ENCODE measurements around the gene ARHGAP6. TPM values are rescaled to one million over a fixed set of nuclear protein-coding genes. Genes with fewer than 3 reads are reported as not detected.
"Not testable (repeated sequence)": the region's sequence is repeated elsewhere in the genome, so short reads cannot be mapped to it uniquely, and the experiment has no call there.

ARHGAP6 gene
- total and polyA plus RNA-seq, 4 donors = 6.0 to 18.2 (median 12.3) TPM

DNA sequence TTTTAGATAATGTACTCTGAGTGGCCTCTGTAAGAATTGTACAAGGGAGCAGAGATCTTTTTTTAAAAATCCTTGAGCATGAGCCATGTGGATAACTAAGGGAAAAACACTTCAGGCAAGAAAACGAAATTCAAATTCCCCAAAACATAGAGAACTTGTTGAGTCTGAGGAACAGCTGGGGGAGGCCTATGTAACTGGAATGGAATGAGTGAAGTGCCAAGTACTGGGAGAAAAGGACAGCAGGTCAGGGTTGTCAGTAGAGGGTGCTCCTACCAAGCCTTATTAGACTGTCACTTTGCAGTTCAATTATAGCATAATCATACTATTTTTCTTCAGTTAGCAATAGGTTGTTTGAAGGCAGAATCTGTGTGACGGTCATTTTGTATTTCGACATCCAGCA lies 135.1 kb downstream of the ARHGAP6 start:
- no peak overlapping the region for H3K27ac ChIP-seq (ENCODE audit: low read depth in 1 of 2, low read length in 1 of 2)
- 66 to 84% methylated on average over 3 of the region's 3 CpGs for WGBS, 2 donors
- H3K4me1 ChIP-seq (ENCODE audit: control insufficient read depth in 5 of 5, insufficient read depth in 5 of 5, low read length in 5 of 5) = peaks cover 0 to 5% (median 0%) of the 10 kb centered on the region in 5 donors
- H3K27me3 ChIP-seq (ENCODE audit: control insufficient read depth in 3 of 3, insufficient read depth in 3 of 3, low read length in 2 of 3) = peaks cover 4 to 21% (median 9%) of the 10 kb centered on the region in 3 donors
- TF ChIP-seq, protein P1, sequence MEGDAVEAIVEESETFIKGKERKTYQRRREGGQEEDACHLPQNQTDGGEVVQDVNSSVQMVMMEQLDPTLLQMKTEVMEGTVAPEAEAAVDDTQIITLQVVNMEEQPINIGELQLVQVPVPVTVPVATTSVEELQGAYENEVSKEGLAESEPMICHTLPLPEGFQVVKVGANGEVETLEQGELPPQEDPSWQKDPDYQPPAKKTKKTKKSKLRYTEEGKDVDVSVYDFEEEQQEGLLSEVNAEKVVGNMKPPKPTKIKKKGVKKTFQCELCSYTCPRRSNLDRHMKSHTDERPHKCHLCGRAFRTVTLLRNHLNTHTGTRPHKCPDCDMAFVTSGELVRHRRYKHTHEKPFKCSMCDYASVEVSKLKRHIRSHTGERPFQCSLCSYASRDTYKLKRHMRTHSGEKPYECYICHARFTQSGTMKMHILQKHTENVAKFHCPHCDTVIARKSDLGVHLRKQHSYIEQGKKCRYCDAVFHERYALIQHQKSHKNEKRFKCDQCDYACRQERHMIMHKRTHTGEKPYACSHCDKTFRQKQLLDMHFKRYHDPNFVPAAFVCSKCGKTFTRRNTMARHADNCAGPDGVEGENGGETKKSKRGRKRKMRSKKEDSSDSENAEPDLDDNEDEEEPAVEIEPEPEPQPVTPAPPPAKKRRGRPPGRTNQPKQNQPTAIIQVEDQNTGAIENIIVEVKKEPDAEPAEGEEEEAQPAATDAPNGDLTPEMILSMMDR (IDR thresholded peaks at IDR 0.05; ENCODE audit: control extremely low read depth, extremely low read depth) = no peak
- H3K4me3 ChIP-seq = no peak overlapping the region
- no peak for ATAC-seq (ENCODE audit: insufficient read depth, low FRiP score)
- no peak overlapping the region for H3K9ac ChIP-seq (ENCODE audit: insufficient read depth in 1 of 2, low read length in 2 of 2)
- H3K36me3 ChIP-seq (ENCODE audit: control insufficient read depth in 4 of 4, insufficient read depth in 4 of 4, low read length in 4 of 4) = no peaks in the 10 kb centered on the region
- peak in 2 of 3 donors; percentile 12 to 19 for DNase-seq
- no peaks in the 10 kb centered on the region for H3K9me3 ChIP-seq (ENCODE audit: control insufficient read depth in 4 of 4, insufficient read depth in 3 of 4, low read length in 3 of 4)

DNA sequence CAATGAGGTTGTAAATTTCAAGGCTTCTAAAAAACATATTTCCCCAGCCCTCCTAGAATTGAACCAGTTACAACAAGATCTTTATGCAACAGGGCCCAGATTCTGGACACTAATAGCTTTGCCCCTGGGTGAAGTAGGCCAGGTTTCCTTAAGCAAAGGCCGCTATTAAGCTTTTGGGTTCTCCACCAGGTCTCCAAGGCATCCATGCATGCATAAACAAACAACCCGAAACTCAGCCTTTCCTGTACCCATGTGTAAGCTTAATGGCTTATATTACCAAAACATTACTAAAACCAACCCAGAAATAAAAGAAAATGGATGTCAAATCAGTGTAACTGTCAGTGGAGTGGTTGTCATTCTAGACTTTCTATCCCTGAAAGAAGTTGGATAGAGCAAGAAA lies 137.1 kb downstream of the ARHGAP6 start:
- Histone ChIP-seq H3K36me3 (ENCODE audit: control insufficient read depth in 4 of 4, insufficient read depth in 4 of 4, low read length in 4 of 4) (no peaks in the 10 kb centered on the region), H3K27me3 (ENCODE audit: control insufficient read depth in 3 of 3, insufficient read depth in 3 of 3, low read length in 2 of 3) (peaks cover 4 to 39% (median 9%) of the 10 kb centered on the region in 3 donors), H3K27ac (ENCODE audit: low read depth in 1 of 2, low read length in 1 of 2) (no peak overlapping the region), H3K9me3 (ENCODE audit: control insufficient read depth in 4 of 4, insufficient read depth in 3 of 4, low read length in 3 of 4) (no peaks in the 10 kb centered on the region), H3K9ac (ENCODE audit: insufficient read depth in 1 of 2, low read length in 2 of 2) (no peak overlapping the region), H3K4me1 (ENCODE audit: control insufficient read depth in 5 of 5, insufficient read depth in 5 of 5, low read length in 5 of 5) (peaks cover 0 to 5% (median 0%) of the 10 kb centered on the region in 5 donors), H3K4me3 (no peak overlapping the region)
- 64 to 80% methylated on average over 2 of the region's 2 CpGs for WGBS, 2 donors
- no peak for ATAC-seq (ENCODE audit: insufficient read depth, low FRiP score)
- no peak for DNase-seq
- TF ChIP-seq, protein P1 (IDR thresholded peaks at IDR 0.05; ENCODE audit: control extremely low read depth, extremely low read depth) = no peak

DNA sequence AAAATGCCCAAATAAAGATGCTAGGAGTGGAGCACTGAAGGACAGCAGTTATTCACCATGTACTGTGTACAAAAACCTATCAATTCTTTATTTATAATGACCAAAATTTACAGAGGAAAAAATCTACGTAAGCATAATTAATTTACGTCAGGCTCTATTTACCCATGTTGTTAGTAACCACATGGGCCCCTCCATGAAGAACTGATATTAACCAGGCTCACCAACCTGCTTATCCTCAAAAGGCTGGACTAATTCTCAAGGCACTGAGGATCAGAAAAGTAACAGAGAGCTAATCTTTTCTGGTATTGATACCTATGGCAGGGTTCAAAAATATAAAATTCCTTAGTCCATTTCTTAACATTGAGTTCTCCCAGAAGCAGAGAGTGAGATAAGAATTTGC lies 140.0 kb downstream of the ARHGAP6 start:
- DNase-seq (no peak), ATAC-seq (ENCODE audit: insufficient read depth, low FRiP score) (no peak)
- TF ChIP-seq, protein P1 (IDR thresholded peaks at IDR 0.05; ENCODE audit: control extremely low read depth, extremely low read depth) = no peak
- H3K36me3 ChIP-seq (ENCODE audit: control insufficient read depth in 4 of 4, insufficient read depth in 4 of 4, low read length in 4 of 4) = no peaks in the 10 kb centered on the region
- no peak overlapping the region for H3K4me3 ChIP-seq
- H3K9me3 ChIP-seq (ENCODE audit: control insufficient read depth in 4 of 4, insufficient read depth in 3 of 4, low read length in 3 of 4) = no peaks in the 10 kb centered on the region
- peaks cover 4 to 40% (median 9%) of the 10 kb centered on the region in 3 donors for H3K27me3 ChIP-seq (ENCODE audit: control insufficient read depth in 3 of 3, insufficient read depth in 3 of 3, low read length in 2 of 3)
- WGBS, 2 donors = 91 to 97% methylated on average over 2 of the region's 2 CpGs
- no peaks in the 10 kb centered on the region for H3K4me1 ChIP-seq (ENCODE audit: control insufficient read depth in 5 of 5, insufficient read depth in 5 of 5, low read length in 5 of 5)
- H3K27ac ChIP-seq (ENCODE audit: low read depth in 1 of 2, low read length in 1 of 2) = no peak overlapping the region
- no peak overlapping the region for H3K9ac ChIP-seq (ENCODE audit: insufficient read depth in 1 of 2, low read length in 2 of 2)

DNA sequence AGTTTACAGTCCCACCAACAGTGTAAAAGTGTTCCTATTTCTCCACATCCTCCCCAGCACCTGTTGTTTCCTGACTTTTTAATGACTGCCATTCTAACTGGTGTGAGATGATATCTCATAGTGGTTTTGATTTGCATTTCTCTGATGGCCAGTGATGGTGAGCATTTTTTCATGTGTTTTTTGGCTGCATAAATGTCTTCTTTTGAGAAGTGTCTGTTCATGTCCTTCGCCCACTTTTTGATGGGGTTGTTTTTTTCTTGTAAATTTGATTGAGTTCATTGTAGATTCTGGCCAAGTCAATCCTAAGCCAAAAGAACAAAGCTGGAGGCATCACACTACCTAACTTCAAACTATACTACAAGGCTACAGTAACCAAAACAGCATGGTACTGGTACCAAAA lies 146.5 kb downstream of the ARHGAP6 start:
- H3K27me3 ChIP-seq (ENCODE audit: control insufficient read depth in 3 of 3, insufficient read depth in 3 of 3, low read length in 2 of 3) = peaks cover 0 to 11% (median under 1%) of the 10 kb centered on the region in 3 donors
- not testable (repeated sequence) for H3K4me1 ChIP-seq (ENCODE audit: control insufficient read depth in 5 of 5, insufficient read depth in 5 of 5, low read length in 5 of 5); H3K36me3 ChIP-seq (ENCODE audit: control insufficient read depth in 4 of 4, insufficient read depth in 4 of 4, low read length in 4 of 4); H3K27ac ChIP-seq (ENCODE audit: low read depth in 1 of 2, low read length in 1 of 2); ATAC-seq (ENCODE audit: insufficient read depth, low FRiP score); H3K9me3 ChIP-seq (ENCODE audit: control insufficient read depth in 4 of 4, insufficient read depth in 3 of 4, low read length in 3 of 4); H3K9ac ChIP-seq (ENCODE audit: insufficient read depth in 1 of 2, low read length in 2 of 2); DNase-seq; H3K4me3 ChIP-seq
- 95 to 100% methylated on average over 1 of the region's 1 CpG for WGBS, 2 donors

All from lung (tissue), 12 donors.